Stimulated activated CD8-positive, alpha-beta memory T cell treated with anti-CD3 and anti-CD28 coated beads, Interleukin-7, amount 100 ng/mL, for 1 hour (primary cell): ENCODE measurements around the gene C12orf54.
"Not testable (repeated sequence)": the region's sequence is repeated elsewhere in the genome, so short reads cannot be mapped to it uniquely, and the experiment has no call there.

Source experiments
- DNase-seq, 2 donors: peaks; one replicate each; pipeline ENCODE4 v3.0.0-alpha.2; 2020; ENCODE audit warnings: low read depth in 2 of 2

The C12orf54 gene

DNA sequence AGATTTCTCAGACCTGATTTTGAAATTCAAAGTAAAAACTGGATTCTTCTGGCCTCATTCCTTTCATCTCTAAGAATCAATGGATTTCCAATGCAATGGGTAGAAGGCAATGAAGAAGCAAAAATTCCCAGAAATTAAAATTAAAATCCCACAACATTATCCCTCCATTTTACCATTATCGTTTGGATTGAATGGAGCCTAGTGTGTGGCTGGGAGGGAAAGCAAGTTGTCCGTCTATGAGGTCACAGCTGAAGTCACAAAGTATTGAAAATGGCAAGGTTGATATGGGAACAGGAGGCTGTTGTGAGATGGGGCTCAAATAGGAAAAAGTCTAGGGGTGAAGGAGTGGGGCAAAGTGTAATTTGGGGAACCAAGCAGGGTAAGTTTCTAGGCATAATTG, at the start of gene C12orf54:
Gene C12orf54 (plus strand): TSS at position 301 of the 400 bp plus-strand sequence. CDS start 799 bp downstream, outside the sequence.
- DNase-seq, result no peak

DNA sequence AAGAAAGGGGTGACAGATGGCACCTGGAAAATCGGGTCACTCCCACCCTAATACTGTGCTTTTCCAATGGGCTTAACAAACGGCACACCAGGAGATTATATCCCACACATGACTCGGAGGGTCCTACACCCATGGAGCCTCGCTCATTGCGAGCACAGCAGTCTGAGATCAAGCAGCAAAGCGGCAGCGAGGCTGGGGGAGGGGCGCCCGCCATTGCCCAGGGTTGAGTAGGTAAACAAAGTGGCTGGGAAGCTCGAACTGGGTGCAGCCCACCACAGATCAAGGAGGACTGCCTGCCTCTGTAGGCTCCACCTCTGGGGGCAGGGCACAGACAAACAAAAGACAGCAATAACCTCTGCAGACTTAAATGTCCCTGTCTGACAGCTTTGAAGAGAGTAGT, 48.3 kb upstream of the C12orf54 start:
- DNase-seq, result not testable (repeated sequence)

DNA sequence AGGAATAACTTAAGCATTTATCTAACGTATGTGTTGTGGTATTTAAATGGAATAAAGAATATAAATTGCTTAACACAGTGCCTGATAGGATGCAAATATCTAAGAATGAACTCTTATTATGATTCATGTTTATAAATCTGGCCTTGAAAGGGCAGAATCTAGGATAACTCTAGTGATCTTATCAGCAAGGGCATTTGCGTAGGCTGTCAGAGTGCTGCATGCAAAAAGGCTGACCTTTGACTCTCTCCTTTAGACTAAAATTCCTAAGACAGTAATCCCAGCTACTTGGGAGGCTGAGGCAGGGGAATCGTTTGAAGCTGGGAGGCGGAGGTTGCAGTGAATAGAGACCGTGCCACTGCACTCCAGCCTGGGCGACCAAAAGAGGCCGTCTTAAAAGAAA, 41.2 kb upstream of the C12orf54 start:
- no peak for DNase-seq

DNA sequence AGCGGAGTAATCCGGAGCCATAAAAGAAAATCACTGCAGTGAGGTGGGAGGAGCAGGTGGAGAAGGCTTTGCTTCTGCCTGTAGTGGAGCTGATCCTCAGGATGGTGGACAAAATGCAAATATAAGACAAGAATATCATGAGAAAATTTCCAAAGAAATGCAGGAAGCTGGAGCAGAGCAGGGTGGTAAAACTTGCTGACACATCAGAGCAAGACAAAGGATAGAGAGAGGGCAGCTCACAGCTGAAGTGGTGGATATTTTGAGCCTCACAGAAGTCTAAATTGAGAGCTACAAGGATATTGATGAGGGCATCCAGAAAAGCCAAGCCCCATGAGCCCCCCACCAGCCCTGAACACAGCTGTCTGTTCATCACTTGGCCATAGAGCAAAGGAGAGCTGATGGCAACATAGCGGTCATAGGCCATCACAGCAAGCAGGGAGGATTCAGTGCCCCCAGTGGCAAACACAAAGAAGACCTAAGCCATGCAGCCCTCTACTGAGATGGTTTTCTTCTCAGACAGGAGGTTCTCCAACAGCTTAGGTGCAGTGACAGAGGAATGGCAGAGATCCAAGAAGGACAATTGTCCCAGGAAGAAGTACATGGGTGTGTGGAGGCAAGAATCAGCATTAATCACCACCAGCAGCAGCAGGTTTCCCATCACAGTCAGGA, 40.0 kb upstream of the C12orf54 start:
- DNase-seq, result no peak

DNA sequence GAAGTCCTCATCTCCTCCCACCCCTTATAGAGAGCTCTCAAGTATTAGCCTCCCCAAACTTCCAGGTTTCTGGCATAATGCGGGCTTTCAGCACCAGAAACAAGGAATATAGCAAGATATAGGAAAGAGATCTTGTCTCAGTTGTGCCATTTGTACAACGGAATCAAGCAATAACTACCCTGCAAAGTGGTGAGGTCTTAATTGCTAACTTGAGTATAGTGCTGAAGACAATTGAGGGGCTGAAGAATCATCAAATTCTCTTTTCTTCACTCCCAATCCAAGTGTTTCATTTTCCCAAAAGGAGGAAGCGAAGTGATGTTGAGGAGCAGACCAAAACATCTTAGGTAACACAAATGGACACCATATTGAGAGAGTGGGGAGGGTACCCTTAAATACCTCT, 36.8 kb upstream of the C12orf54 start:
- no peak for DNase-seq

DNA sequence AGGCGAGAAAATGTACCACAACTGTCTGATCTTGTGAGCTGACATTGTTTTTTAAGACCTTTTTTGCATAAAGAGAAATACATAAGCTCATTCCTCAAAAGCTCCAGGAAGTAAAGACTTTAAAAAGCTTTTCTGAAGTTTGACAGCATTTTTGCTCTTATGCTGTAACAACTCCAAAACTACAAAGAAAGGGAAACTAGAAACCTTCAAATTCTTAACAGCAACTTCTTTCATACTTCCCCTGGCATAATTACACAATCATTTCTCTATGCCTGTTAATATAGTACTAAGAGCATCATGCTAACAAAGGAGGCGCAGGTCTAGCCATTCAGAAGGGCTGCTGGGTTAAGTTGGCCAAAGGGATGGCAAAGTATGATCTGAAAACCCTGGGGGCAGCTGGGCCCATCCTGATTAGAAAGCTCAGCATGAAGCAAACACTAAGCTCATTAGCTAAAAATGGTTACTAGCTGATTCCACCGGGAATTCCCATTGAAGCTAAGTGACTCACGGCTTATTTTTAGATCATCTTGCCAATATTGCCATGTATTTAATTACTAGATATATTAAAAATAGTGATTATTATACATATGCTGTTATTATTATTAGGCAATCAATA, 36.0 kb upstream of the C12orf54 start:
- DNase-seq, result no peak

DNA sequence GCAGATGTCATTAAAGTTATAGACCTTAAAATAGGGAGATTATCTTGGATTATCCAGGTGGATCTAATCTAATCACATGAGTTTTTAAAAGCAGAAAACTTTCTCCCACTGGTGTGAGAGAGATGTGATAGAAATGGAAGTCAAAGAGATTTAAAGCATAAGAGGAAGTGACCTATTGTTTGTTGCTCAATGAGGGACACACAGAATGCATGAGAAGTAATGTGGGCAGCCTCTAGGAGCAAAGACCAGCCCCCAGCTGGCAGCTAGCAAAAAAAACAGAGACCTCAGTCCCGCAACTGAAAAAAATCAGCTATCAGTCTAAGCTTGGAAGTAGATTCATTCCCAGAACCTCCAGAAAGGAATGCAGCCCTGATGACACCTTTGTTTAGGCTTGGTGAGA, 34.5 kb upstream of the C12orf54 start:
- no peak for DNase-seq

DNA sequence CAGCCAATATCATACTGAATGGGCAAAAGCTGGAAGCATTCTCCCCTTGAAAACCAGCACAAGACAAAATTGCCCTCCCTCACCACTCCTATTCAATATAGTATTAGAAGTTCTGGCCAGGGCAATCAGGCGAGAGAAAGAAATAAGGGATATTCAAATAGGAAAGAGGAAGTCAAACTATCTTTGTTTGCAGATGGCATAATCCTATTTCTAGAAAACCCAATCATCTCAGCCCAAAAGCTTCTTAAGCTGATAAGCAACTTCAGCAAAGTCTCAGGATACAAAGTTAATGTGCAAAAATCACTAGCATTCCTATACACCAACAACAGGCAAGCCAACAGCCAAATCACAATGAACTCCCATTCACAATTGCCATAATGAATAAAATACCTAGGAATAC, 30.9 kb upstream of the C12orf54 start:
- no peak for DNase-seq

DNA sequence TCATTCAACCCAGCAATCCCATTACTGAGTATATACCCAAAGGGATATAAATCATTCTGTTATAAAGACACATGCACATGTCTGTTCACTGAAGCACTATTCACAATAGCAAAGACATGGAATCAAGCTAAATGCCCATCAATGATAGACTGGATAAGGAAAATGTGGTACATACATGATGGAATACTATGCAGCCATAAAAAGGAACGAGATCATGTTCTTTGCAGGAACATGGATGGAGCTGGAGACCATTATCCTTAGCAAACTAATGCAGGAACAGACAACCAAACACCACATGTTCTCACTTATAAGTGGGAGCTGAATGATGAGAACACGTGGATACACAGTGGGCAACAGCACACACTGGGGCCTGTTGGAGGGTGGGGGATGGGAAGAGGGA, 29.3 kb upstream of the C12orf54 start:
- not testable (repeated sequence) for DNase-seq

DNA sequence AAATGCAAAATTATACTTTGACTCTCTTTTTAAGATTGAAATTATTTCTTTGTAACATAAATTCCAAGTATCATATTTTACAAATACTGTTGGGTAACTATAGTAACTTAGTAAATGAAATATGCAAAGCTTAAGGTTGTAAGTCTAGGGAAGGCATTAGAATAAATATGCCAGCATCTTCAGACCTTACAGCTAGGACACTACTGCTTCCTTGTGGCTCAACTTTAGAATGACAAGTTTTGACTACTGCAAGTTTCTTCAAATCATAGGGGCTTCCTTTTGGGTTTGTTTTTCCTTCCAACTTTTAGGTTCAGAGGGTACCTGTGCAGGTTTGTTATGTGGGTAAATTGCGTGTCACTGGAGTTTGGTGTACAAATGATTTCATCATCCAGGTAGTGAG, 27.6 kb upstream of the C12orf54 start:
- DNase-seq, result no peak

DNA sequence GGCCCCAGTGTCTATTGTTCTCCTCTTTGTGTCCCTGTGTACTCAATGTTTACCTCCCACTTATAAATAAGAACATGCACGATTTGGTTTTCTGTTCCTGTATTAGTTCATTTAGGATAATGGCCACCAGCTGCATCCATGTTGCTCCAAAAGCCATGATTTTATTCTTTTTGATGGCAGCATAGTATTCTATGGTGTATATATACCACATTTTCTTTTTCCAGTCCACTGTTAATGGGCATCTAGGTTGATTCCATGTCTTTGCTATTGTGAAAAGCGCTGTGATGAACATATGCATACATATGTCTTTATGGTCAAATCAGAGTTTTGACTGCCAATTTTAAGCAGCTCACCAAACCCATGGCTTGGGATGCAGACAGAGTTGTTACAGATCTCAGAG, 27.2 kb upstream of the C12orf54 start:
- DNase-seq, result no peak

DNA sequence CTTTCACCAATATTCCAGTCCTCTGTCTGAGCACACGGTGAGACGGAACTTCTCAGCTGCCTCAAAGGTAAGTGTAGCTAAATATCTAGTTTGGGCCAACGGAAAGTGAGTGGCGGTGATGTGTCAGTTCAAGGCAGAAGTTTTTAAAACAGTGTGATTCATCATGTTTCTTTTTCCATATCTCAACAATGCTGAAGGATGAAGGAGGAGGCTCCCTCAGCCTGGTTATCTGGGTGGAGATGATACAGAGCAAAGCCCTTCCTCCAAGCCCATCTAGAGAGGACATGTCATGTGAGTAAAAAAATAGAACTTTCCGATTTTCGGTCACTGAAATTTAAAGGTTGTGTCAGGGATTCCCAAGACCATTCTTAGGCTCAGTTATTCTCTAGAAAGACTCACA, 23.0 kb upstream of the C12orf54 start:
- DNase-seq, result no peak

DNA sequence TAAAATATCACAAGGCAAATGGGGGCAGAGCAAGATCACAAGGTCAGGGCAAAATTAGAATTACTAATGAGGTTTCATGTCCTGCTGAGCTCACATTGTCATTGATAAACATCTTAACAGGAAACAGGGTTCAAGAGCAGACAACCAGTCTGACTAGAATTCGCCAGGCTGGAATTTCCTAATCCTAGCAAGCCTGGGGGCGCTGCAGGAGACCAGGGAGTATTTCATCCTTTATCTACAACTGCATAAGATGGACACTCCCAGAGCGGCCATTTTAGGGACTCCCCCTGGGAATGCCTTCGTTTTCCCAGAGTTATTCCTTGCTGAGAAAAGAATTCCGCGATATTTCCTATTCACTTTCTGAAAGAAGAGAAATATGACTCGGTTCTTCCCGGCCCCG, 13.3 kb upstream of the C12orf54 start:
- not testable (repeated sequence) for DNase-seq

DNA sequence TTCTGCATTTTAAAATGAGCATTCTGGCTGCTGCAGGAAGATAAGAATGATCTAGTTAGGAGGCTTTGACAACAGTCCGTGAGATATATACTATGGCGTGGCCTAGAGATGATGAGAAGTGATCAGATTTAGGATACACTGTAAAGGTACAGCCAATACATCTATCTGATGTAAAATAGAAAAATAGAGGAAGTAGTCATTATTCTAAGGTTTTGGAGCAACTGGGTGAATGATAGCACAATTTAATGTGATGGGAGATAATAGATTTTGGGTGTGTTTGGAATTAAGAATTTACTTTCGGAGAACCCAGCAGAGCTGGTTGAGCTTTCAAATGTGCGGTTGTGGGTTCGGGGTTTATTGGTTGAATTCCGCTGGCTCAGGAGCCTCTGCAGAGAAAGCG, 10.0 kb upstream of the C12orf54 start, which contains the start of gene ANP32D:
Gene ANP32D (plus strand): TSS at position 301 of the 400 bp plus-strand sequence. CDS start 106 bp downstream, outside the sequence.
- no peak for DNase-seq

DNA sequence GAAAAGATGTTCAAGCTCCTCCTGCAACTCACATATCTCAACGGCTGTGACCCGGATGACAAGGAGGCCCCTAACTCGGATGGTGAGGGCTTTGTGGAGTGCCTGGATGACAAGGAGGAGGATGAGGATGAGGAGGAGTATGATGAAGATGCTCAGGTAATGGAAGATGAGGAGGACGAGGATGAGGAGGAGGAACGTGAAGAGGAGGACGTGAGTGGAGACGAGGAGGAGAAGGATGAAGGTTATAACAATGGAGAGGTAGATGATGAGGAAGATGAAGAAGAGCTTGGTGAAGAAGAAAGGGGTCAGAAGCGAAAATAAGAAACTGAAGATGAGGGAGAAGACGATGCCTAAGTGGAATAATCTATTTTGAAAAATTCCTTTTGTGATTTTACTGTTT, 9.2 kb upstream of the C12orf54 start:
- no peak for DNase-seq

DNA sequence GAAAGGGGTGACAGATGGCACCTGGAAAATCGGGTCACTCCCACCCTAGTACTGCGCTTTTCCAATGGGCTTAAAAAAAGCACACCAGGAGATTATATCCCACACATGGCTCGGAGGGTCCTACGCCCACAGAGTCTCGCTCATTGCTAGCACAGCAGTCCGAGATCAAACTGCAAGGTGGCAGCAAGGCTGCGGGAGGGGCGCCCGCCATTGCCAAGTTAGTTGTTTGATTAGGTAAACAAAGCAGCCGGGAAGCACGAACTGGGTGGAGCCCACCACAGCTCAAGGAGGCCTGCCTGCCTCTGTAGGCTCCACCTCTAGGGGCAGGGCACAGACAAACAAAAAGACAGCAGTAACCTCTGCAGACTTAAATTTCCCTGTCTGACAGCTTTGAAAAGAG, 7.8 kb upstream of the C12orf54 start:
- DNase-seq, result not testable (repeated sequence)

DNA sequence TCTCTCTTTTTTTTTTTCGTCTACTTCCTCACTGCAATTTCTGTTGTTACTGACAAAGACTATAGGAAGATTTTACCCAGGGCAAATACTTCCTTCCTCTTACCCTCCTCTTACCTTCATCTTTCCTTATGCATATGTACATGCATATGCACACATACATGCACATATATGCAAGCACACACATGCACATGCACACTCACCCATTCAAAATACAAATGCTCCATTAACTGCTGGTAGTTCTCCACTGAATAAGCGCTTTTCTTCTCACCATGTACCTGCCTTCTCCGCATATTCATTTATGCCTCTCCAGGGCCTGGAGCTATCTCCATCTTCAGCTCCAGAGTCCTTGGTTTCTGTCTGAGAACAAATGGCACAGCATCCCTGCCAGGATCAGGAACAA, 632 bp downstream of the C12orf54 start:
- no peak for DNase-seq

DNA sequence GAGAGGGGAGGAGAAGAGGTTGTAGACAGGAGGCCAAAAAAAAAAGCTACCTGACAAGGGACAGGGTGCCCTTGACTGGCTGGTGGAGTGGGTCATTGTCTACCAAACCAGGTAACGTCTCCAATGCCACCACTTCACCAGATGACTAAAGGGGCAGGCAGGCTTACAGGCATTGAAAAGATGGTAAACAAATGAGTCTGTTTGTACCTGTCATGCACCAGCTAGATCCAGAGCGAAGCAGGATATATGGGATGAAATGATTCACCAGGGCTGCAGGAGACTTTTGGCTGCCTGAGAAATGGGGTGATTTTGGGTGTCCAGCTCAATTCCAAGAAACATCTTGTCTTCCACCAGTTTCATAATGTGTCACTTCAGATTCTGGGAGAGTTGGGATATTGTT, 4.0 kb downstream of the C12orf54 start:
- DNase-seq, result no peak

DNA sequence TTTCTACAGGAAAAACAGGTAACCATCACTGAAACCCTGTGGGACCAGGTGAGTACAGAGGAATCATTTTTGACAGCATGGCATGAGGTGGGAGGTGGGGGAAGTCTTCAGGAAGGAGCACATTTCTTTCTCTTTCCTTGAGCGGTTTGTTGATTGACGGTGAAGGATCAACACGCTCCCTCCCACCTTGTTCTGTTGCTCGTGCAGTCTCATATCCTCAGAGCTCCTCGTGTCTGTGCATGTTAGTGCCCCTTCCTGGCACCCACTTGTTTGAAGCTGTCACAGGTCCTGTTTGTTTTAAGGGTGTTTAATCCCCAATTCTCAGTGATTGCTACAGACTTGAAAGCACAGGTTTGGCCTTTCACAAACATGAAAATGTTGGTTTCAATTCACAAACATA, 4.4 kb downstream of the C12orf54 start:
- DNase-seq, result no peak

DNA sequence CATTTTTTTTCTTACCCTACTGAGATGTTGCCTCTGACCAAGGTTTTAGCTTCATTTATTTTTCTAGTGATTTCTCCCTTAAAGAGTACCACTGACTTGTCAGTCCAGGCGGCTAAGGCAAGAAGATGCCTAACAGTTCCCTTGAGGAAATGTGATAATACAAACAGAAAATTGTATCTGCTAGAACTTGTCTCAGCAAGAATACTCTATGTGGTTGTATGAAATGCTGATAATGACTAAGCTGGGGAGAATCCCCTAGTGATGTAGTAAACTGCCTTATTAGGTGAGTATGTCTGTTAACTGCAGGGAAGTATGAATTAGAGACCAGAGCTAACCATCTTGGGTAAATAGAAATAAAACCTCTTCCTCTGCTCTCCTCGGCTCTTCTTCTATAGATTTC, 6.7 kb downstream of the C12orf54 start:
- no peak for DNase-seq

DNA sequence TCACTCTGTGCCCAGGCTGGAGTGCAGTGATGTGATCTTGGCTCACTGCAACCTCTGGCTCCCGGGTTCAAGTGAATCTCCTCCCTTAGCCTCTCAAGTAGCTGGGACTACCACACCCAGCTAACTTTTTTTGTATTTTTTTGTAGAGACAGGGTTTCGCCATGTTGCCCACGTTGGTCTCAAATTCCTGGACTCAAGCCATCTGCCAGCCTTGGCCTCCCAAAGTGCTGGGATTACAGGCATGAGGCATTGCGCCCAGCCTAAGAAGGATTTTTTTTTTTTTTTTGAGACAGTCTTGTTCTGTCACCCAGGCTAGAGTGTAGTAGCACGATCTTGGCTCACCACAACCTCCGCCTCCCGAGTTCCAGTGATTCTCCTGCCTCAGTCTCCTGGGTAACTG, 7.2 kb downstream of the C12orf54 start:
- DNase-seq, result not testable (repeated sequence)

DNA sequence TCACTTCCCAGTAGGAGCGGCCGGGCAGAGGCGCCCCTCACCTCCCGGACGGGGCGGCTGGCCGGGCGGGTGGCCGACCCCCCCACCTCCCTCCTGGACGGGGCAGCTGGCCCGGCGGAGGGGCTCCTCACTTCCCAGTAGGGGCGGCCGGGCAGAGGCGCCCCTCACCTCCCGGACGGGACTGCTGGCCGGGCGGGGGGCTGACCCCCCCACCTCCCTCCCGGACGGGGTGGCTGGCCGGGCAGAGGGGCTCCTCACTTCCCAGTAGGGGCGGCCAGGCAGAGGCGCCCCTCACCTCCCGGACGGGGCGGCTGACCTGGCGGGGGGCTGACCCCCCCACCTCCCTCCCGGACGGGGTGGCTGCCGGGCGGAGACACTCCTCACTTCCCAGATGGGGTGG, 18.0 kb downstream of the C12orf54 start:
- not testable (repeated sequence) for DNase-seq

DNA sequence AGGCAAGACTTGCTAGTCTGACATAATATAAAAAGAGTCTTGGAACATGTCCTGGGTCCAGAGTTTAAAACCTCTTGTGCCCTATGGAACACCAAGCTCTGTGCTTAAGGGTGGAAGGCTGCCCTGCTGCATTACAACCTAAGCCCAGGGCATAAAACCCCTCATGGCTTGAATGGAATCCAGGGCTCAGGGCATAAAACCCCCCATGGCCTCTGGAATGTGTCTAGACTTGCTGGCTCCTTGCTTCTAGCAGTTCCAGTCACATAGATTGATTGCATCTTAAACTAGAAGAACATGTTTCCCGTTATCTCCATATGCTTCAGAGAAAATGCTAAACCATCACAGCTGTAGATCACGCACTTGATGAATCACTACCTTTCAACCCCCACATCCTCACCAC, 24.5 kb downstream of the C12orf54 start:
- not testable (repeated sequence) for DNase-seq

DNA sequence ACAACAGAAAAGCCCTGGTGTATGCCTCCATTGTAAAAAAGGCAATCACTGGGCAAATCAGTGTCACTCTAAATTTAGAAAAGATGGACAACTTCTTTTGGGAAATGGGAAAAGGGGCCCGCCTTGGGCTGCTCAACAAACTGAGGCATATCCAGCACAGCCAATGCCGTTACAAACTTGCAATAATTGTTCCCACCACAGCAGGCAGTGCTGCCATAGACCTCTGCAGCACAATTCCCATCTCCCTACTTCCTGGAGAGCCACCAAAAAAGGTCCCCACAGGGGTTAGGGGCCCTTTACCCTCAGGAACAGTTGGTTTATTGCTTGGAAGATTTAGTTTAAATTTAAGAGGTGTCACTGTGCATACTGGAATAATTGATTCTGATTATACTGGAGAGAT, 26.7 kb downstream of the C12orf54 start:
- DNase-seq, result no peak
